DMS114 treated with DMSO at 0.1 percent for 48 hours (cell line): Measurements from ENCODE around the gene NDN.
"Not testable (repeated sequence)": the region's sequence is repeated elsewhere in the genome, so short reads cannot be mapped to it uniquely, and the experiment has no call there.

ENCODE experiments used
- DNase-seq: peaks from one replicate; lab custom pipeline; 2025; ENCODE audit not compliant: unreplicated experiment; lab: John Stamatoyannopoulos, UW

The NDN gene, protein sequence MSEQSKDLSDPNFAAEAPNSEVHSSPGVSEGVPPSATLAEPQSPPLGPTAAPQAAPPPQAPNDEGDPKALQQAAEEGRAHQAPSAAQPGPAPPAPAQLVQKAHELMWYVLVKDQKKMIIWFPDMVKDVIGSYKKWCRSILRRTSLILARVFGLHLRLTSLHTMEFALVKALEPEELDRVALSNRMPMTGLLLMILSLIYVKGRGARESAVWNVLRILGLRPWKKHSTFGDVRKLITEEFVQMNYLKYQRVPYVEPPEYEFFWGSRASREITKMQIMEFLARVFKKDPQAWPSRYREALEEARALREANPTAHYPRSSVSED

GRCh38 chr15:23687143-23687470 is at the start of gene NDN:
Gene NDN (minus strand): TSS chr15:23687305. CDS start chr15:23687217, 88 bp downstream.
- peak; percentile 17 for DNase-seq

- no peak for DNase-seq
Observed at GRCh38 chr15:23736033-23736673, 49.0 kb upstream of the NDN start.

GRCh38 chr15:23734862-23735261 is 47.8 kb upstream of the NDN start:
- DNase-seq, result no peak

DNA sequence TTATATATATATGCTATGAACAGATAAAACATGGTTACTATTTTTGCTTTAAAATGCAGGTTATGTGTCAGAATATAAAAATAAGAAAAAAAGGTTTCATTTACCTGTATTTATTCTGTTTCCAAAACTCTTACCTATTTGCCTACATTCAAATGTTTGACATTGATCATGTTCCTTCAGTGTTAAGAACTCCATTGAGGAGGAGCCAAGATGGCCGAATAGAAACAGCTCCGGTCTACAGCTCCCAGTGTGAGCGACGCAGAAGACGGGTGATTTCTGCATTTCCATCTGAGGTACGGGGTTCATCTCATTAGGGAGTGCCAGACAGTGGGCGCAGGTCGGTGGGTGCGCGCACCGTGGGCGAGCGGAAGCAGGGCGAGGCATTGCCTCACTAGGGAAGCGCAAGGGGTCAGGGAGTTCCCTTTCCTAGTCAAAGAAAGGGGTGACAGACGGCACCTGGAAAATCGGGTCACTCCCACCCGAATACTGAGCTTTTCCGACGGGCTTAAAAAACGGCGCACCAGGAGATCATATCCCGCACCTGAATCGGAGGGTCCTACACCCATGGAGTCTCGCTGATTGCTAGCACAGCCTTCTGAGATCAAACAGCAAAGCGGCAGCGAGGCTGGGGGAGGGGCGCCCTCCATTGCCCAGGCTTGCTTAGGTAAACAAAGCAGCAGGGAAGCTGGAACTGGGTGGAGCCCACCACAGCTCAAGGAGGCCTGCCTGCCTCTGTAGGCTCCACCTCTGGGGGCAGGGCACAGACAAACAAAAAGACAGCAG is 27.0 kb upstream of the NDN start:
- DNase-seq, result not testable (repeated sequence)

DNA sequence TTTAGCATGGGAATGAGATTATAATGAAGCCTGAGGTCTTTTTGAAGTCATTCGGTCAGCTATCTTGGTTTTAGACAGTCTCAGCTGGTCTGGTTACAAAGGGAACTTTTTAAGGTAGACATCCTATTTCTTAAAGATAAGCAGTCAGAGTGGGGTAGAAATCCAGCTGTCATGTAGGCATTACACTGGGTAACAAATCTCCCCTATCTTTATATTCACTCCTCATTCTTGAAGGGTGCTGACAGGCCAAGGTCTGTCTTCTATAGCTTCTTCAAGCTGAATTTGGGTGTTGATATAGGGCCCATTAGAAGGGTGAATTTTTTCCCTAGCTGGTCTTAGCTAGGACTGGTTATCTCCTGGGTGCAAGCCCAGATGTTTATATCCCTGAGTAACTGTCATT is 21.2 kb upstream of the NDN start:
- DNase-seq, result no peak

DNA sequence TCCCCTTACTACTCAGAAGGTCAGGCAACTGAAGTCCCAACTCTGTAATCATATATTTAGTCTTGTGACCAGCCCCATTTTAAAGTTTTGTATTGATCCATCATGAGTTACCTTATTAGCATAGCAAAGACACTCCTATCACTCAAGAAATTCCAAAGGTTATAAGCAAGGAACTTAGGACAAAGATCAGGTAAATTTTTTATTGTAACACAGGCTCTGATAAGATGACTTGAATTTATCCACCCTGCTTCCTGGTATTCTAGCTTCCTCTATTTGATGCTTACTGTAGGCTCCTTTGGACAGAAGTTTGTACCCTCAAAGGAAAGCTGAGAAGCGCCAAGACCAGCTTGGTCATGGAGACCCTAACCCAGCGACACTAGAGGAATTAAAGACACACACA is 8.2 kb upstream of the NDN start:
- no peak for DNase-seq

DNA sequence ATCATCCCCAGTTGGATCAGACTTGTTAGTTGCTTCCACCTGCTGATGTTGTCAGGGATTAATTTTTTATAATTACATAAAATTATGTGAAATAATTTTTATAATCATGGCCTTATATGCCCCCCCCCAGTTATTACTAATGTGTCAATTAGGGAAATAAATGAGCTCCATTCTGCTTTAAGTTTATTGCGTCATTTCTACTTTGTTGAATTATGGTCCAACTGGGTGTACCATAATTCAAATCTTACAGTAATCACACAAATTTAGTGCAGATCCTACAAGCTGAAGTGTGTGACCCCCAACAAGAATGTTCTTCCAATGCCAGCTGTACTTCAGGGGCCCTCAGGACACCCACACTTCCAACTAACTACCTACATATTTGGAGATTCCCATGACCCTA is 7.5 kb upstream of the NDN start:
- no peak for DNase-seq

GRCh38 chr15:23690450-23690852 is 3.3 kb upstream of the NDN start:
- DNase-seq, result no peak

- DNase-seq, result no peak
Observed at GRCh38 chr15:23690015-23690414, 2.9 kb upstream of the NDN start.

DNA sequence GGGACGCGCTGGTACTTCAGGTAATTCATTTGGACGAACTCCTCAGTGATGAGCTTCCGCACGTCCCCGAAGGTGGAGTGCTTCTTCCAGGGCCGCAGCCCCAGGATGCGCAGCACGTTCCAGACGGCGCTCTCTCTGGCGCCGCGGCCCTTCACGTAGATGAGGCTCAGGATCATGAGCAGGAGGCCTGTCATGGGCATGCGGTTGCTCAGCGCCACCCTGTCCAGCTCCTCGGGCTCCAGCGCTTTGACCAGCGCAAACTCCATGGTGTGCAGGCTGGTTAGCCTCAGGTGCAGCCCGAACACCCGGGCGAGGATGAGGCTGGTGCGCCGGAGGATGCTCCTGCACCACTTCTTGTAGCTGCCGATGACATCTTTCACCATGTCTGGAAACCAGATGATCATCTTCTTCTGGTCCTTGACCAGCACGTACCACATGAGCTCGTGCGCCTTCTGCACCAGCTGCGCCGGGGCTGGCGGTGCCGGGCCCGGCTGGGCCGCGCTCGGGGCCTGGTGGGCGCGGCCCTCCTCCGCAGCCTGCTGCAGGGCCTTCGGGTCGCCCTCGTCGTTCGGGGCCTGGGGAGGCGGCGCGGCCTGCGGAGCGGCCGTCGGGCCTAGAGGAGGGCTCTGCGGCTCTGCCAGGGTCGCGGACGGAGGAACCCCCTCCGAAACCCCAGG is 501 bp downstream of the NDN start:
- no peak for DNase-seq

DNA sequence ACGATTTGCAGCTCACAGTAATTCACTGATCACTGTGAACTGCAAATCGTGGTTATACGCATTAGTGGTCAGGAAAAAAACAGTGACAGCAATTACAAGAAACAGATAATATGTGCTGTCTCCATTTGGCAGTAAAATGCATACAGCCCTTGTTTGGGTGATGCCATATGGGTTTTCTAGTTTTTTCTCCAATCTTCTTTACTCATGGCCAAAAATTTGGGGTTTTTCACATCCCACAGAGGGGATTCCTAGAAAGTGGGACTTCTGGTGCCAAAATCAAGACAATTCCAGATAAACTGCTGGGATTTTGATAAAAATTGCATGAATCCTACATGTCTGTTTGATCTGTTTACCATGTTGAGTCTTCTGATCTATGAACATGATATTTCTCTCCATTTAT is 15.6 kb downstream of the NDN start:
- DNase-seq, result no peak

GRCh38 chr15:23670970-23671369 is 16.1 kb downstream of the NDN start:
- DNase-seq, result no peak

- no peak for DNase-seq
Observed at GRCh38 chr15:23663232-23663631, 23.9 kb downstream of the NDN start.

DNA sequence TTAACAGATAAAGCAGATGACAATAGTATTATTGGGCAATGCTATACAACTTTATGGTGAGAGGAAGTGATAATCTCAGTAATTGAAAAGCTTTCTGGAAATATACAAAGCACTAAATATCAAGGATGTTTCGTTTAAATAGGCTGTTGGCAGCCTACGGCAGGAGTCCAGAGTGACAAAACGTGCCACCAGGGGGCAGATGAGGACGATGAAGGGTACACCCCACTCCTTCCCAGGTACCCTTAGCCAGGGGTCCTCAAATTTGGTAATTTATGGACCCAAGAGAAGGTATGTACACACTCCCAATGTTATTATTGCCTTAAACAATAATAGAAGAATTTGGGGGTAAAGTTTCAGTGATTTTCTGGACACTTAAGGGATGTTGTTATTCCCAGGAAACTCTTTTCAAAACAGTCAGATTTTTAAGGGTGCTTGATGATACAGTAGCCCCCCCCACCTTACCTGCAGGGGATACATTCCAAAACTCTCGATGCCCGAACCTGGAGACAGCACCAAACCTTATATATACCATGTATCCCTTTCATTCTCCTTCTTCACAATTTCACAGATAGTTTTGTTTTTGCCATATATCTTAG is 38.1 kb downstream of the NDN start:
- DNase-seq, result peak; percentile 44

GRCh38 chr15:23647421-23648370 is 39.4 kb downstream of the NDN start, which contains the start of gene MAGEL2:
Gene MAGEL2 (minus strand): TSS chr15:23647867. CDS start chr15:23647742, 125 bp downstream.
- DNase-seq, result peak; percentile 14

DNA sequence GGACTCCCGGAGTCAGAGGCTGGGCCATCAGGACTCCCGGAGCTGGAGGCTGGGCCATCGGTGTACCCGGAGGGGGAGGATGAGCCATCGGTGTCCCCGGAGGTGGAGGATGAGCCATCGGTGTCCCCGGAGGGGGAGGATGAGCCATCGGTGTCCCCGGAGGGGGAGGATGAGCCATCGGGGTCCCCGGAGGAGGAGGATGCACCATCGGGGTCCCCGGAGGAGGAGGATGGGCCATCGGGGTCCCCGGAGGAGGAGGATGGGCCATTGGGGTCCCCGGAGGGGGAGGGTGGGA is 40.2 kb downstream of the NDN start:
- DNase-seq, result no peak

- no peak for DNase-seq
Observed at GRCh38 chr15:23646165-23647000, 40.7 kb downstream of the NDN start.

- DNase-seq, result no peak
Observed at GRCh38 chr15:23645371-23646164, 41.5 kb downstream of the NDN start.
